NCI-H1417 treated with DMSO at 0.1 percent for 48 hours (cell line): ENCODE data around the gene CLSTN1.
"Not testable (repeated sequence)": the region's sequence is repeated elsewhere in the genome, so short reads cannot be mapped to it uniquely, and the experiment has no call there.

ENCODE experiments used
- DNase-seq: peaks from one replicate; lab custom pipeline; 2025; lab: John Stamatoyannopoulos, UW

The CLSTN1 gene

GRCh38 chr1:9714257-9714718, 109.5 kb downstream of the CLSTN1 start:
- no peak for DNase-seq

GRCh38 chr1:9712767-9713166, 111.0 kb downstream of the CLSTN1 start:
- not testable (repeated sequence) for DNase-seq

DNA sequence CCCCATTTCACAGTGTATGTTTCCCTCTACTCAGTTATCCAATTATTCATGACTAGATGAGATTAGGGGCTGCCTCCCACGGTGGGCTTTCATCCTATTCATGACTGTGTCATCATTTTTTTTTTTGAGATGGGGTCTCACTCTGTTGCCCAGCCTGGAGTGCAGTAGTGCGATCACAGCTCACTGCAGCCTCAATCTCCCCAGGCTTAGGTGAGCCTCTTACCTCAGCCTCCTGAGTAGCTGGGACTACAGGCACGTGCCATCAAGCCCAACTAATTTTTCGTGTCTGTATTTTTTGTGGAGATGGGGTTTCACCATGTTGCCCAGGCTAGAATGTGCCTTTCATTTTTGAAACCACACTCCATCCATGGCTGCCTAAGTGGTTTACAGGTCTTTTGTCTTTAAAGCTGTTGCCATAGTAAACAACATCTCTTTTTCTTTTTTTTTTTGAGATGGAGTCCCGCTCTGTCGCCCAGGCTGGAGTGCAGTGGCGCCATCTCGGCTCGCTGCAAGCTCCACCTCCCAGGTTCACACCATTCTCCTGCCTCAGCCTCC, 112.2 kb downstream of the CLSTN1 start:
- DNase-seq: no peak

- DNase-seq: no peak
Observed at GRCh38 chr1:9710037-9710436, 113.7 kb downstream of the CLSTN1 start.

- no peak for DNase-seq
Observed at GRCh38 chr1:9706178-9706577, 117.6 kb downstream of the CLSTN1 start.

DNA sequence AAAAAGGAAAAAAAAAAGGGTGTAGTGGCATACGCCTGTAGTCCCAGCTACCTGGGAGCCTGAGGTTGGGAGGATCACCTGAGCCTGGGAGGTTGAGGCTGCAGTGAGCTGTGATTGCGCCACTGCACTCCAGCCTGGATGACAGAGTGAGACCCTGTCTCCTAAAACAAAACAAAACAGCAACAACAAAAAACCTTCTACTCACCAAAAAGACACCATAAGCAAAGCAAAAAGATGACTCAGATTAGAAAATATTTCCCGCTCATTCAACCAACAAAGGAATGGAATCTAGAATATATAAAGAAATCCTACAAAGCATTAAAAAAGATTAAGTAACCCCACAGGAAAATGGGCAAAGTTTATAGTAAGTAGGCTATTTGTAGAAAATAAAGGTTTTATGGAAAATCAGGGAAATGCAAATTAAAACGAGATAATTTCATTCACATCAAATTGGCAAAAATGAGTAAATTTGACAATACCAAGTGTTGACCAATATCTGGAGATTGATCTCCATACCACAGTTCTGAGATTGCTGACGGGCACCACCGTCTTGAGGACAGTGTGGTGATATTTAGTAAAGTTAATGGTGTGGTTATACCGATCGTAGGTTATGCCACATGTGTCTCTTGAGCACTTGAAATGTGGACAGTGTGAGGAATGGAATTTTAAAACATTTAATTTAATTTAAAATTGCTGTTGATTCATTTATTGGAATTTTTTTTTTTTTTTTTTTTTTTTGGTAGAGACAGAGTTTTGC, 118.2 kb downstream of the CLSTN1 start:
- no peak for DNase-seq

DNA sequence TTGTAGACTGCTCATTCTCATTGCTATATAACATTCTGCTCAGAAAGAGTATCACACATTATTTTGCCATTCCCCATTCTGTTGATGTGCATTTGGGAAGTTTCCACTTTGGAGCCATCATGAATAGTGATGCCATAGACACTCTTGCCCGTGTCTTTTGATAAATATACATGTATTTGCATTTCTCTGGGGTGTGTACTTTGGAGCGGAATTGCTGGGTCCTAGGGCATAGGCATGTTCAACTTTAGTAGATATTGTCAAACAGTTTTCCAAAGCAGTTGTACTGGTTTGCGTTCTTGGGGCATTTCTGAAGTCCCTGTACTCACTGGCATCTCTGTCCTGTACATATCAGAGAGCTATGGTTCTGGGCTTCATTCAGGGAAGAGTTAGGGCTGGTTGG, 120.1 kb downstream of the CLSTN1 start:
- DNase-seq: no peak

- no peak for DNase-seq
Observed at GRCh38 chr1:9703165-9703509, 120.6 kb downstream of the CLSTN1 start.

- DNase-seq: no peak
Observed at GRCh38 chr1:9701665-9702064, 122.1 kb downstream of the CLSTN1 start.

- DNase-seq: no peak
Observed at GRCh38 chr1:9700340-9700739, 123.4 kb downstream of the CLSTN1 start.

DNA sequence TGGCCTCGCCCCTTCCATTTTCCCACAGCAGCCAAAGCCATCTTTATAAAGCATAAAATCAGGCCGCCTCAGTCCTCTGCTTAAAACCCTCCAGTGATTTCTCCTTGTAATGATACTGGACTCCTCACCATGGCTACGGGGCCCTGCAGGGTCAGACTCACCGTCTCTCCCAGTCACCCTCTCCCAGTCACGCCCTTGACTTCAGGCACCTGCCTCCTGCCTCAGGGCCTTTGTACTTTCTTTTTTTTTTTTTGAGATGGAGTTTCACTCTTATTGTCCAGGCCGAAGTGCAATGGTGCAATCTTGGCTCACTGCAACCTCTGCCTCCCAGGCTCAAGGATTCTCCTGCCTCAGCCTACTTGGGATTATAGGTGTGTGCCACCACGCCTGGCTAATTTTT, 124.4 kb downstream of the CLSTN1 start:
- DNase-seq: no peak

GRCh38 chr1:9696793-9697192, 127.0 kb downstream of the CLSTN1 start:
- DNase-seq: no peak

DNA sequence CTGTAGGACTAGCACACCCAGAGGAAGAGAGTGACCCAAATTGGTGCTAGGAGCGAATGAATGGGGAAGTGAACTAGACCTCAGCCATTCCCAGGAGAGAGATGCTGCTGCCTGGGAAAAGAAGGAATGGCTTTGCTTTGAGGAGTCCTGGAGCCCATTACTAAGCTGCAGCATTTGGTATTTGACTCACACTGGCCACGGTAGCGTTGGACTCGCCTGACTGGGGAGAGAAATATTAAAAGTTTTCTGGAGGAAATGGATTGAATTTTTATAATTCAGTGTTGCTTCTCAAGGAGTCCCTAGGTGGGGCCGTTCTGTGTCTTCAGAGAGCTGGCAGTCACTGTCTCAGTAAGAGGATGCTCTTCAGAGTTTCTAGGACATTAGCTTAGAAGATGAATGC, 132.1 kb downstream of the CLSTN1 start:
- DNase-seq: no peak

GRCh38 chr1:9691108-9691445, 132.7 kb downstream of the CLSTN1 start:
- no peak for DNase-seq

GRCh38 chr1:9690440-9691107, 133.2 kb downstream of the CLSTN1 start:
- no peak for DNase-seq

DNA sequence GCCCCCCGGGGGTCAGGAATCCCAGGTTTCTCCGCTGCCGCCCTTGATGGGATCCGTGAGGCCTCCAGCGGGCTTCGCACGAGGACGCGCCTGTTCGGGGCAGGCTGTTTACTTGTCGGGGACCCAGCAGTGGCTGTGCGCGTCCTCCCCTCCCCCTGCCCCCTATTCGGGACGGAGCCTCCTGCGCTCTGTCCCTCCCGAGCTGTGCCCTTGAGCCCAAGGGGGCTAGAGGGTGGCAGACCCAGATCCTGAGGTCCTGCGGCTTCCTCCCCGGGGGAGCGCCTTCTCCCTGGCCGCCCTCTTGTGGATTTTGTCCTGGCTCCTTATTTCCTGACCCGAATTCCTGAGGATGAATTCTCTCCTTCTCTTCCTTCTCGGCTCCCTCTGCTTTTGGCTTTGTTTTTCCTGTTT, 133.8 kb downstream of the CLSTN1 start:
- DNase-seq: no peak

DNA sequence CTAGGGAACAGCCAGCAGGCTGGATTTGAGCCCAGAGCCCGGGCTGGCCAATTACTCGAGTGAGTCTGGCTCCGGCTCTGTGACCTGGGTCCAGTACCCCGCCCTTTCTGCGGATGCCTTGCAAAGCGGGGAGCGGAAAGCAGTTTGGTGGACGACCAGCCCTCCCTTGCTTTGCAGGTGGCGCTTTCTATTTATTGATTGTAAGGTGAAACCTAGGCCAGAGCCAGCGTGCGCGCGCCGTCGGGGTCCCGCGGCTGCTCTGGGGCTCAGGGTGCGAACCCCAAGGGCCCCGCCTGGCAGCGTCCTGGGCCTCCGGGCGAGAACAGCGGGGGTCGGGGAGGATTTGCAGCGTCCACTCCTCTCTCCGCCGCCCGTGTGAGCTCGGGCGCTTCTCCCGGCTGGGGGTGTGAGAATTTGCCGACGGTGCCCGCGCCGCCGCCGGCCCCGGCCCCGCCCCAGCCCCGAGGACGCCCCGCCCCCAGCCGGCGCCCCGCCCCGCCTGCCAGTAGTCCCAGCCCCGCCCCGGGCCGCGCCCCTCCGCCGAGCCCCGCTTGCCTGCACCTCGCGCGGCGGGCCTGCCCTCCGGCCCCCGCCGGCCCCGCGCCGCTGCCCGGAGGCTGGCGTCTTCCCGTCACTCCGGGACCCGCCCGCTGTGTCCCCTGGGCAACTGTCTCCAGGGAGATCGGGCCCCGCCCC, 134.6 kb downstream of the CLSTN1 start:
- no peak for DNase-seq

DNA sequence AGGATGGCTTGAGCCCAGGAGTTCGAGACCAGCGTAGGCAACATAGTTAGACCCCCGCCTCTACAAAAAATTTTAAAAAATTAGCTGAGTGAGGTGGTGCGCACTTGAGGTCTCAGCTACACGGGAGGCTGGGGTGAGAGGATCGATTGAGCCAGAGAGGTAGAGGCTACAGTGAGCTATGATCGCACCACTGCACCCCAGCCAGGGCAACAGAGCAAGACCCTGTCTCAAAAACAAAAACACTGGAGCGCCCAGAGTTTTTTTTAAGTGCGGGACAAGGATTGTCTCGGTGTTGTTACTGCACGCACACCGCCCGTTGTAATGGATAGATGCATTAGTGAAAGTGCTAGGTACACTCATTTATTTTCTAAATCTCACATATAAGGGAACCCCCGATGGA, 135.2 kb downstream of the CLSTN1 start:
- no peak for DNase-seq

GRCh38 chr1:9687874-9688582, 135.7 kb downstream of the CLSTN1 start:
- DNase-seq: no peak

GRCh38 chr1:9687120-9687873, 136.5 kb downstream of the CLSTN1 start:
- no peak for DNase-seq

DNA sequence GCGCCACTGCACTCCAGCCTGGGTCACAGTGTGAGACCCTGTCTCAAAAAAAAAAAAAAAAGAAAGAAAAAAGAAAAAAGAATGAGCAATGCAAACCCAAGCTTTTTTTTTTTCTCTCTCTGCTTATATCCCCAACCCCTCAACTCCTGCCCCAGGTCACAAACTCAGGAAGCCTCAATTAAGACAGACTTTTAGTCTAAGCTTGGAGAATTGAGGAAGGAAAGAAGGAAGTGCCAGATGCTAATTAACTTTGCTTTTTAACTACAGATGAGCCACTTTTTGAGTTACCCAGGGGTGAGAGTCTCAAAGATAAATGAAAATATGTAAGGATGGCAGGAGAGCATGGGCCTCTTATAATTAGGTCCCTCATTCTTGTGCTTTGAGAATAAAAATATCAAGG, 139.0 kb downstream of the CLSTN1 start:
- no peak for DNase-seq

- no peak for DNase-seq
Observed at GRCh38 chr1:9680828-9681227, 142.9 kb downstream of the CLSTN1 start.
